ENCODE measurements around the gene MPPE1. TPM values are rescaled to one million over a fixed set of nuclear protein-coding genes. Genes with fewer than 3 reads are reported as not detected.

The MPPE1 gene
- total and polyA plus RNA-seq, 10 of the 15 experiments (the other 5 are each of a cell fraction or from before 2014, with no cell fraction given): 13.8 to 34.5 (median 27.6) TPM

- TF ChIP-seq REST (IDR thresholded peaks at IDR 0.05; ENCODE audit: low read depth, low read length) (0 out of 2 replicates have a peak, but pooled peaks have one; percentile 14), ATF7 (IDR thresholded peaks at IDR 0.05; ENCODE audit: low read depth) (no peak), YY1 (IDR thresholded peaks at IDR 0.05; ENCODE audit: low read depth, low read length) (peak; percentile 53; the same call in 1 of the 2 replicates), POLR2A (IDR thresholded peaks at IDR 0.05; ENCODE audit: low read depth, low read length) (peak; percentile 88), STAT1 (conservative IDR thresholded peaks at IDR 0.05) (0 out of 2 replicates have a peak, but pooled peaks have one; percentile 32), ZNF384 (IDR thresholded peaks at IDR 0.05; ENCODE audit: borderline replicate concordance, low read depth, low read length) (no peak), SRF (IDR thresholded peaks at IDR 0.05; ENCODE audit: low read depth in 2 of 2, low read length in 2 of 2) (0 out of 4 replicates have a peak, but pooled peaks of 1 of the 2 experiments have one; percentile 7), NFYA (IDR thresholded peaks at IDR 0.05; ENCODE audit: borderline replicate concordance, low read depth, low read length) (no peak), NFYB (IDR thresholded peaks at IDR 0.05; ENCODE audit: insufficient read depth, low read depth, low read length) (no peak), NFXL1 (IDR thresholded peaks at IDR 0.05; ENCODE audit: borderline replicate concordance) (no peak), EGR1 (IDR thresholded peaks at IDR 0.05; ENCODE audit: borderline replicate concordance in 1 of 2, low read depth in 2 of 2, low read length in 2 of 2) (0 out of 3 replicates have a peak, but pooled peaks of 1 of the 2 experiments have one; percentile 3), SMAD1 (IDR thresholded peaks at IDR 0.05; ENCODE audit: low read depth, partially characterized antibody) (peak; percentile 37), NBN (IDR thresholded peaks at IDR 0.05) (no peak; the same call in none of the 2 replicates), ELK1 (IDR thresholded peaks at IDR 0.05; ENCODE audit: low read depth, low read length) (no peak)
Measured at GRCh38 chr18:11908182-11909060, at the start of gene MPPE1 (continued).

Measured in GM12878 (cell line).